Type B pancreatic cell (in vitro differentiated cells): Measurements from ENCODE around the gene SSH3. TPM values are rescaled to one million over a fixed set of nuclear protein-coding genes. Genes with fewer than 3 reads are reported as not detected.
A peak's percentile ranks its signal among the peaks of the same experiment; 100 is the strongest.
"Not testable (repeated sequence)": the region's sequence is repeated elsewhere in the genome, so short reads cannot be mapped to it uniquely, and the experiment has no call there.

Experiments used
- DNase-seq: peaks from one replicate; pipeline ENCODE4 v3.0.0; 2021; ENCODE audit warnings: mixed read lengths; ENCODE audit not compliant: unreplicated experiment; ENCODE audit errors: extremely low spot score
- H3K27ac Mint-ChIP-seq: 2 replicates; pipeline ENCODE4 v1.8.0; 2021; ENCODE audit warnings: mild to moderate bottlenecking, mixed read lengths
- H3K27me3 Mint-ChIP-seq: 2 replicates; pipeline ENCODE4 v1.8.0; 2021; ENCODE audit warnings: mixed read lengths
- H3K36me3 Mint-ChIP-seq: 2 replicates; pipeline ENCODE4 v1.8.0; 2021; ENCODE audit warnings: mixed read lengths
- H3K4me1 Mint-ChIP-seq: one replicate; pipeline ENCODE4 v1.8.0; 2021; ENCODE audit warnings: mixed read lengths; ENCODE audit not compliant: unreplicated experiment
- H3K4me3 Mint-ChIP-seq: 2 replicates; pipeline ENCODE4 v1.8.0; 2021; ENCODE audit warnings: mild to moderate bottlenecking, mixed read lengths
- H3K9me3 Mint-ChIP-seq: 2 replicates; pipeline ENCODE4 v1.8.0; 2021; ENCODE audit warnings: mixed read lengths
- CTCF ChIP-seq: fragments of 200-600 bp; sonication (generic); conservative IDR thresholded peaks from 2 replicates; pipeline ENCODE4 v1.5.0; 2021; ENCODE audit warnings: antibody characterized with exemption, mild to moderate bottlenecking
- total RNA-seq: library from RNA; stranded (reverse); gene quantifications from 2 replicates; pipeline ENCODE4 v1.2.1, GENCODE V29; 2021; ENCODE audit warnings: low replicate concordance

Gene SSH3
- total RNA-seq, 1 donor from 2014 or later = 32.0 TPM

- no peak for DNase-seq
- TF ChIP-seq CTCF = no peak
- Mint-ChIP-seq H3K27ac (peak overlapping the region; percentile 81), H3K27me3 (peaks cover 3% of the 10 kb centered on the region), H3K4me1 (peaks cover 19% of the 10 kb centered on the region), H3K9me3 (no peaks in the 10 kb centered on the region), H3K4me3 (peak overlapping the region; percentile 78), H3K36me3 (no peaks in the 10 kb centered on the region)
Observed at GRCh38 chr11:67315325-67315909, 12.1 kb downstream of the SSH3 start.

- H3K4me3 Mint-ChIP-seq = peak overlapping the region; percentile 98
- no peak for TF ChIP-seq CTCF
- no peak for DNase-seq
- peaks cover 19% of the 10 kb centered on the region for H3K4me1 Mint-ChIP-seq
- H3K27ac Mint-ChIP-seq = peak overlapping the region; percentile 97
- peaks cover 3% of the 10 kb centered on the region for H3K27me3 Mint-ChIP-seq
- H3K36me3 Mint-ChIP-seq = no peaks in the 10 kb centered on the region
- H3K9me3 Mint-ChIP-seq = no peaks in the 10 kb centered on the region
Observed at GRCh38 chr11:67316882-67317204, 13.5 kb downstream of the SSH3 start.

- peaks cover 3% of the 10 kb centered on the region for H3K27me3 Mint-ChIP-seq
- H3K36me3 Mint-ChIP-seq = no peaks in the 10 kb centered on the region
- H3K9me3 Mint-ChIP-seq = no peaks in the 10 kb centered on the region
- H3K27ac Mint-ChIP-seq = peak overlapping the region; percentile 97
- H3K4me3 Mint-ChIP-seq = peak overlapping the region; percentile 98
- peak; percentile 97 for TF ChIP-seq CTCF
- peaks cover 17% of the 10 kb centered on the region for H3K4me1 Mint-ChIP-seq
- peak; percentile 99 for DNase-seq
Observed at GRCh38 chr11:67317205-67317887, 14.0 kb downstream of the SSH3 start.

GRCh38 chr11:67317888-67318555 lies 14.7 kb downstream of the SSH3 start:
- Mint-ChIP-seq H3K4me1 (peaks cover 13% of the 10 kb centered on the region), H3K36me3 (no peaks in the 10 kb centered on the region), H3K27ac (peak overlapping the region; percentile 97), H3K4me3 (peak overlapping the region; percentile 98), H3K27me3 (peaks cover 3% of the 10 kb centered on the region), H3K9me3 (no peaks in the 10 kb centered on the region)
- peak; percentile 73 for DNase-seq
- TF ChIP-seq CTCF = no peak

GRCh38 chr11:67318876-67319275 lies 15.5 kb downstream of the SSH3 start:
- not testable (repeated sequence) for H3K36me3 Mint-ChIP-seq, H3K9me3 Mint-ChIP-seq, DNase-seq, H3K27me3 Mint-ChIP-seq
- Mint-ChIP-seq H3K4me1 (peaks cover 13% of the 10 kb centered on the region), H3K4me3 (peak overlapping the region; percentile 98), H3K27ac (peak overlapping the region; percentile 61)

- Mint-ChIP-seq H3K4me1 (peaks cover 13% of the 10 kb centered on the region), H3K4me3 (no peak overlapping the region), H3K9me3 (no peaks in the 10 kb centered on the region), H3K36me3 (no peaks in the 10 kb centered on the region), H3K27me3 (peaks cover 3% of the 10 kb centered on the region), H3K27ac (no peak overlapping the region)
- no peak for TF ChIP-seq CTCF
- no peak for DNase-seq
Observed at GRCh38 chr11:67320011-67320410, 16.7 kb downstream of the SSH3 start.
